ENCODE data around the gene MAP2K1. TPM values are rescaled to one million over a fixed set of nuclear protein-coding genes. Genes with fewer than 3 reads are reported as not detected.

MAP2K1 gene
- total and polyA plus RNA-seq, 9 of the 15 experiments (the other 6 are each of a cell fraction or from before 2014, with no cell fraction given): 7.5 to 58.3 (median 30.0) TPM

- TF ChIP-seq TOE1 (IDR thresholded peaks at IDR 0.05; ENCODE audit: borderline replicate concordance) (peak; percentile 74; the same call in 1 of the 2 replicates), TOE1 (CRISPR knock-in tag; IDR thresholded peaks at IDR 0.05; ENCODE audit: borderline replicate concordance, low read depth) (no peak), ELF4 (CRISPR knock-in tag; IDR thresholded peaks at IDR 0.05) (no peak), POLR3G (IDR thresholded peaks at IDR 0.05; ENCODE audit: extremely low read depth, insufficient read length, insufficient replicate concordance) (no peak), THRA (IDR thresholded peaks at IDR 0.05) (no peak), THAP12 (CRISPR knock-in tag; IDR thresholded peaks at IDR 0.05) (peak; percentile 88), HDGF (IDR thresholded peaks at IDR 0.05) (no peak), ARNT (IDR thresholded peaks at IDR 0.05) (peak; percentile 30 to 77; a peak in 3 of 4 replicates), IRF9 (tag; IDR thresholded peaks at IDR 0.05) (no peak), POU5F1 (IDR thresholded peaks at IDR 0.05; ENCODE audit: borderline replicate concordance, low read depth, low read length, partially characterized antibody) (no peak), ETV1 (tag; conservative IDR thresholded peaks at IDR 0.05; ENCODE audit: low read depth) (no peak), CGGBP1 (CRISPR knock-in tag; IDR thresholded peaks at IDR 0.05) (no peak), MCM7 (IDR thresholded peaks at IDR 0.05) (no peak), RFX5 (IDR thresholded peaks at IDR 0.05; ENCODE audit: low read depth, low read length) (no peak), DLX4 (CRISPR knock-in tag; IDR thresholded peaks at IDR 0.05) (no peak), TFAM (CRISPR knock-in tag; conservative IDR thresholded peaks at IDR 0.05) (no peak), VEZF1 (CRISPR knock-in tag; IDR thresholded peaks at IDR 0.05) (peak; percentile 80), MECOM (CRISPR knock-in tag; IDR thresholded peaks at IDR 0.05) (no peak), ZNF174 (CRISPR knock-in tag; IDR thresholded peaks at IDR 0.05) (no peak), TCF7 (IDR thresholded peaks at IDR 0.05; ENCODE audit: borderline replicate concordance) (no peak), HES1 (IDR thresholded peaks at IDR 0.05; ENCODE audit: low read depth) (no peak)
Observed at GRCh38 chr15:66356359-66357236, 30.1 kb upstream of the MAP2K1 start, which contains the start of gene TIPIN (continued).
